Heart left ventricle (tissue), 16 donors: ENCODE data around the gene ICAM3. TPM values are rescaled to one million over a fixed set of nuclear protein-coding genes. Genes with fewer than 3 reads are reported as not detected.

Experiments
- ATAC-seq, 4 donors: fragments of 200-7000 bp; cut with Tn5 transposase; one replicate each; pipeline ENCODE4 v1.9.1; 2020 to 2022; ENCODE audit warnings: moderate library complexity in 4 of 4, mild to moderate bottlenecking in 3 of 4, moderate number of reproducible peaks in 1 of 4
- DNase-seq, 5 donors: peaks; one replicate each; pipeline ENCODE4 v3.0.0-alpha.2; 2020
- H3K27ac ChIP-seq, 12 donors: fragments of 200-600 bp; sonication (generic) in 4 of 12; one replicate each; pipeline versions ENCODE4 v1.5.0 to v1.8.0; 2016 to 2022; ENCODE audit warnings: mild to moderate bottlenecking in 2 of 12
- H3K27me3 ChIP-seq, 9 donors: fragments of 200-600 bp; sonication (generic) in 2 of 9; one replicate each; pipeline versions ENCODE4 v1.5.1 to v1.8.0; 2016 to 2022; ENCODE audit warnings: mild to moderate bottlenecking in 3 of 9
- H3K36me3 ChIP-seq, 9 donors: fragments of 200-600 bp; sonication (generic) in 2 of 9; one replicate each; pipeline versions ENCODE4 v1.5.0 to v1.8.0; 2018 to 2022; ENCODE audit warnings: mild to moderate bottlenecking in 2 of 9
- H3K4me1 ChIP-seq, 12 donors: fragments of 200-600 bp; sonication (generic) in 4 of 12; one replicate each; pipeline versions ENCODE4 v1.5.0 to v1.8.0; 2016 to 2022; ENCODE audit warnings: mild to moderate bottlenecking in 3 of 12
- H3K4me3 ChIP-seq, 12 donors: fragments of 200-600 bp; sonication (generic) in 4 of 12; one replicate each; pipeline versions ENCODE4 v1.5.0 to v1.8.0; 2017 to 2022; ENCODE audit warnings: mild to moderate bottlenecking in 9 of 12, moderate library complexity in 4 of 12
- H3K9me3 ChIP-seq, 12 donors: fragments of 200-600 bp; sonication (generic) in 4 of 12; one replicate each; pipeline versions ENCODE4 v1.5.0 to v1.8.0; 2016 to 2022; ENCODE audit warnings: mild to moderate bottlenecking in 1 of 12
- POLR2A ChIP-seq, 2 donors: fragments of 450-650 bp; IDR thresholded peaks; one replicate each; pipeline ENCODE4 v1.6.1; 2017; ENCODE audit warnings: antibody characterized with exemption in 2 of 2, mild to moderate bottlenecking in 2 of 2, moderate library complexity in 2 of 2
- WGBS, 4 donors: extraction: QIAGEN DNeasy Blood & Tissue Kit in 2 of 4; methylation state at CpG; one replicate each; pipeline versions ENCODE4 v1.1.5 to v1.1.7; 2013 to 2018; 5-methylcytosine and 5-hydroxymethylcytosine counted together
- intact Hi-C, 10 donors: fragments of 100-400 bp; cut with DNase I; formaldehyde crosslinking; loops; one replicate each; pipeline versions ENCODE4 v1.11.1 to v1.14.2; 2022
- polyA plus RNA-seq, 2 donors: library from polyadenylated mRNA; stranded (reverse); fragments of 200-250 nt; gene quantifications; one replicate each; pipeline ENCODE4 v1.2.3, GENCODE V29; 2013
- total RNA-seq, 9 donors: library from RNA; depleted of rRNA in 2 of 9; stranded (reverse); fragments of >200 nt in 2 of 9; fragmentation: NEBNext Ultra II Directional in 3 of 9; extraction: Animal tissue kit (Norgen Biotek cat#: 25700) in 3 of 9; gene quantifications; one replicate each; pipeline versions ENCODE4 v1.1.0 to v1.2.4, GENCODE V29; 2016 to 2023
- TF ChIP-seq, protein P1 (sequence below), 12 donors: fragments of 200-600 bp; sonication (generic) in 4 of 12; IDR thresholded peaks; one replicate each; pipeline versions ENCODE4 v1.5.0 to v1.8.0; 2018 to 2022; ENCODE audit warnings: antibody characterized with exemption in 12 of 12, mild to moderate bottlenecking in 5 of 12
- donor health status: ischemic (EF 13 %, LVEDD 7.1; RV severe dilation, severe dysfunction).
- donor health status: healthy with polysubstance abuse.
- donor health status: DM: no; HTN: yes; CAD: no.
- donor health status: DM: no; HTN: no; CAD: no.
- donor health status: ischemic (EF 25% LVEDD 6.9; RV normal size, moderate dysfunction).
- donor health status: ischemic (EF 25% LVEDD 5.7; RV mildly dilated, moderate dysfunction).
- donor health status: healthy.
- donor health status: DM: yes; HTN: yes; CAD: no.
- donor health status: ischemic (EF 35%, LVEDD 5.7; RV mildly dilated, moderate dysfunction).
- donor health status: nonischemic (EF 11% LVEDD 7.7; RV severe dilation, severe dysfunction).
- donor health status: DM: yes; HTN: yes; CAD: no.
- donor health status: PGD.
- donor health status: ischemic (EF 29% LVEDD 5.4; RV normal size, mild dysfunction).
- donor health status: nonischemic (EF 23%, LVEDD 6.1; RV moderate dilation, normal function).

ICAM3 gene
- total and polyA plus RNA-seq, 11 donors: 5.6 to 24.9 (median 17.2) TPM

DNA sequence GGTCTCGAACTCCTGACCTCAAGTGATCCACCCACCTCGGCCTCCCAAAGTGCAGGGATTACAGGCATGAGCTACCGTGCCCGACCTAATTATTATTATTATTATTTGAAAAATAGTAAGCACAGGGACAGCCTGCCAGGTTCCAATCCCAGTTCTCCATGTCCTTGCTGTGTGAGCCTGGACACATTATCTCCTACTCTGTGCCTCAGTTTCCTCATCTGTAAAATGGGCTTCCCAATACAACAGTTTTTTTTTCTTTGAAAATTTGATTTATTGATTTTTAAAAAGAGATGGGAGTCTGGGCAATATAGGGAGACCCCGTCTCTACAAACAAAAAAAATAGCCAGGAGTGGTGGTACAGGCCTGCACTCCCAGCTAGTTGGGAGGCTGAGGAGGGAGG lies 33.1 kb downstream of the ICAM3 start:
- no peak overlapping the region for H3K27ac ChIP-seq
- no peak for DNase-seq
- intact Hi-C loops: no loop called here
- 94 to 97% (median 95%) methylated on average over 5 of the region's 5 CpGs for WGBS, 4 donors
- no peaks in the 10 kb centered on the region for H3K9me3 ChIP-seq
- TF ChIP-seq, protein P1, sequence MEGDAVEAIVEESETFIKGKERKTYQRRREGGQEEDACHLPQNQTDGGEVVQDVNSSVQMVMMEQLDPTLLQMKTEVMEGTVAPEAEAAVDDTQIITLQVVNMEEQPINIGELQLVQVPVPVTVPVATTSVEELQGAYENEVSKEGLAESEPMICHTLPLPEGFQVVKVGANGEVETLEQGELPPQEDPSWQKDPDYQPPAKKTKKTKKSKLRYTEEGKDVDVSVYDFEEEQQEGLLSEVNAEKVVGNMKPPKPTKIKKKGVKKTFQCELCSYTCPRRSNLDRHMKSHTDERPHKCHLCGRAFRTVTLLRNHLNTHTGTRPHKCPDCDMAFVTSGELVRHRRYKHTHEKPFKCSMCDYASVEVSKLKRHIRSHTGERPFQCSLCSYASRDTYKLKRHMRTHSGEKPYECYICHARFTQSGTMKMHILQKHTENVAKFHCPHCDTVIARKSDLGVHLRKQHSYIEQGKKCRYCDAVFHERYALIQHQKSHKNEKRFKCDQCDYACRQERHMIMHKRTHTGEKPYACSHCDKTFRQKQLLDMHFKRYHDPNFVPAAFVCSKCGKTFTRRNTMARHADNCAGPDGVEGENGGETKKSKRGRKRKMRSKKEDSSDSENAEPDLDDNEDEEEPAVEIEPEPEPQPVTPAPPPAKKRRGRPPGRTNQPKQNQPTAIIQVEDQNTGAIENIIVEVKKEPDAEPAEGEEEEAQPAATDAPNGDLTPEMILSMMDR (IDR thresholded peaks at IDR 0.05): no peak
- TF ChIP-seq POLR2A (IDR thresholded peaks at IDR 0.05): no peak
- H3K4me3 ChIP-seq: no peak overlapping the region
- H3K27me3 ChIP-seq: peaks cover 0 to 4% (median 0%) of the 10 kb centered on the region in 9 donors
- peaks cover 0 to 8% (median 4%) of the 10 kb centered on the region in 9 donors for H3K36me3 ChIP-seq
- ATAC-seq: no peak
- H3K4me1 ChIP-seq: peaks cover 0 to 16% (median 0%) of the 10 kb centered on the region in 12 donors

DNA sequence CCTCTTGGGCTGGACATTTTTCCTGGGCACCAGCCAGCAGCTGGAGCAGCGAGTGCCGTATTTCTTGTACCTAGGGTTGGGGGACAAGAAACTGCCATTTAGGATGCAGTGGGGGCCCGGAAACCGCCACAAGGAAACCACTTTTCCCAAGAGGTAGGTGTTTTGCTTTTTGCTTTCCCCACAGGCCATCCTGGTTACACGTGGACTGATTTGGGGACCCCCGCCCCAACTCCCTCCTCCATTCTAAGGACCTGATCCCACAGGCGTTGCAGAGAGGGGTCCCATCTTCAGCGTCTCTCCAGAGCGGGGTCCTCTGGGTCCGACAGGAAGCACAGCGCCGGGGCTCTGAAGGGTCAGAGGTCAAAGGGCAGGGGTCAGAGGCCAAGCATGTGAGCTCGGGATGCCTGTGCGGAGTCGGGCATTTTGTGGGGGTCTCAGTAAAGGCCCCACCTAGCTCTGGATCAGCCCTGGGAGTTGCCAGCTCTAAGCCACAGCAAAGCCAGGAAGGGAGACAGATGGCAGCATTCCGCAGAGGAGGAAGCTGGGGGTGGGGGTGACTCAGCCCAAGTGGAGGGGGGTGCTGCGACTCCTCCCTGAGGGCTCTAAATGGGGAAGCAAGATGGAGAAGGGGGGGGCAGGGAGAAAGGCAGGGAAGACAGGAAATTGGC lies 34.2 kb downstream of the ICAM3 start:
- Histone ChIP-seq H3K27me3 (peaks cover 0 to 10% (median 0%) of the 10 kb centered on the region in 9 donors), H3K4me3 (peak overlapping the region in 1 of 12 donors; percentile 37), H3K4me1 (peaks cover 0 to 19% (median 0%) of the 10 kb centered on the region in 12 donors), H3K9me3 (no peaks in the 10 kb centered on the region), H3K36me3 (peaks cover 0 to 7% (median 0%) of the 10 kb centered on the region in 9 donors), H3K27ac (peak overlapping the region in 1 of 12 donors; percentile 60)
- TF ChIP-seq POLR2A (IDR thresholded peaks at IDR 0.05): no peak
- TF ChIP-seq, protein P1 (IDR thresholded peaks at IDR 0.05): no peak
- DNase-seq: peak in 2 of 5 donors; percentile 47 to 52
- WGBS, 4 donors: 79 to 87% (median 82%) methylated on average over 11 to 17 of the region's 17 CpGs
- peak in 2 of 4 donors; percentile 62 to 66 for ATAC-seq
- intact Hi-C loops: no loop called here

DNA sequence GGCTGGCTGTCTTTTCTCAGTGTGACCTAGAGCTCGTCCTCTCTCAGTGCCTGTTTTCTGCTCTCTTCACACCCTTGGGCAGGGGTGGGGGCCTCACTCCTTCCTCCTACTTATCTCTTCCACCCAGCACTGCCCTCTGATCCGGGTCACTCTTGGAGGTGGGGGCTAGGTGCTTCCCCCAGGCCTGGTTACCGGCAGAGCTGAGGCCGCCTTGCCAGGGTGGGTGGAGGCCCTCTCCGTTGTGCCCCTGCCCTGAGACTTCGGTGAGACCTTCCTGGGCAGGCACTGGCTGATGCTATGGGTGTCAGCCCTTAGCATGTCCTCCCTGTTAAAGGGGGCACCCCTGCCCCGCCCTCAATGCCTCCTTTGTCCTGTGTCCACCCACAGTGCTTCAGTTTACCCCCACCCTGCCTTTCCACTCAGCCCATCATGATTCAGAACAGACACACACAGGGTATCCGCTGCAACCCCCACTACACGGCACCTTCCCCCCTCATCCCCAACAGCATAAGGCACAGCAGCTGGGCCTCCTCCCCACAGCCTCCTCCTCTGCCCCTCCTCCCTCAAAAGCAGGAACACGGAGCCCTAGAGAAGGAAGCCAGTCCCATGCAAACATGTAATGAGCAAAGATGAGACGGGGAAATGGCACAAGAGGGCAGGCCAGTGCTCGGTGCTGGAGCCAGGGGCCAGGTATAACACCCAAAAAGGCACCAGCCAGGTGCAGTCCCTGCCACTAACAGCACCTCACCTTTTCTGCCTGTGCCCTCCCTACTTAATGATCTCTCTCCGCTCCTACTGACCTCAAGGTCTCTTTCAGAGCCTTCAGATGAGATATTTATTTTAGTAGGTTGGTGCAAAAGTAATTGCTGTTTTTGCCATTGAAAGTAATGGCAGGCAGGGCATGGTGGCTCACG lies 39.6 kb downstream of the ICAM3 start:
- Histone ChIP-seq H3K27me3 (peaks cover 12 to 61% (median 23%) of the 10 kb centered on the region in 9 donors), H3K9me3 (no peaks in the 10 kb centered on the region), H3K4me1 (peaks cover 0 to 30% (median 8%) of the 10 kb centered on the region in 12 donors), H3K4me3 (no peak overlapping the region), H3K36me3 (no peaks in the 10 kb centered on the region), H3K27ac (peak overlapping the region in 1 of 12 donors; percentile 13)
- peak in 1 of 4 donors; percentile 51 for ATAC-seq
- intact Hi-C loops: no loop called here
- 41 to 57% (median 45%) methylated on average over 14 of the region's 14 CpGs for WGBS, 4 donors
- DNase-seq: no peak
- TF ChIP-seq POLR2A (IDR thresholded peaks at IDR 0.05): no peak
- TF ChIP-seq, protein P1 (IDR thresholded peaks at IDR 0.05): no peak
